A549 (cell line): ENCODE measurements around the gene CSMD2. TPM values are rescaled to one million over a fixed set of nuclear protein-coding genes. Genes with fewer than 3 reads are reported as not detected.

Experiments
- ATAC-seq, 2 experiments: fragments of 200-7000 bp in 1 of 2; fragments of >200 bp in 1 of 2; cut with Nextera tagmentation in 1 of 2; cut with Tn5 transposase in 1 of 2; 3 replicates each; pipeline versions ENCODE4 v1.8.0 to v1.9.1; 2018 to 2020; ENCODE audit warnings: mild to moderate bottlenecking in 1 of 2, moderate library complexity in 1 of 2
- CTCF ChIA-PET: fragments of 300-600 bp; sonication (Branson Sonifier 250); formaldehyde crosslinking; extraction: SDS; loops from one replicate; lab custom pipeline; 2021; ENCODE audit warnings: antibody characterized with exemption, inconsistent platforms; lab: Yijun Ruan, JAX
- POLR2A ChIA-PET: fragments of 350-600 bp; formaldehyde crosslinking; extraction: SDS; loops from one replicate; lab custom pipeline; 2021; ENCODE audit warnings: antibody characterized with exemption, inconsistent platforms; lab: Yijun Ruan, JAX
- DNase-seq, 2 experiments: peaks; one replicate each; pipeline versions ENCODE4 v3.0.0 to v3.0.0-alpha.2; 2011 to 2016; ENCODE audit warnings: low read depth in 1 of 2, low spot score in 1 of 2
- FAIRE-seq: peaks from 2 replicates; lab custom pipeline; 2011; peaks lifted over from hg19 to GRCh38; lab: Jason Lieb, UNC
- H3K27ac ChIP-seq, 2 experiments: fragments of >200 bp; sonication (Bioruptor Twin); formaldehyde crosslinking; 3 replicates each; pipeline ENCODE4 v1.5.1; 2016 to 2017
- H3K4me1 ChIP-seq: fragments of >200 bp; sonication (Bioruptor Twin); formaldehyde crosslinking; 3 replicates; pipeline ENCODE4 v1.6.1; 2016
- H3K4me2 ChIP-seq: fragments of >200 bp; sonication (Bioruptor Twin); formaldehyde crosslinking; 3 replicates; pipeline ENCODE4 v1.6.1; 2016
- H3K4me3 ChIP-seq: fragments of >200 bp; sonication (Bioruptor Twin); formaldehyde crosslinking; 3 replicates; pipeline ENCODE4 v1.5.1; 2016
- H3K9me3 ChIP-seq: fragments of >200 bp; sonication (Bioruptor Twin); formaldehyde crosslinking; 3 replicates; pipeline ENCODE4 v1.6.1; 2016
- ATOH8 ChIP-seq: fragments of 250-450 bp; sonication (Bioruptor Pico); IDR thresholded peaks from 2 replicates; pipeline ENCODE4 v1.5.0; 2020; ENCODE audit warnings: low read depth, mild to moderate bottlenecking, moderate library complexity
- CHD2 ChIP-seq: fragments of 150-350 bp; IDR thresholded peaks from 2 replicates; pipeline ENCODE4 v1.6.1; 2014; ENCODE audit warnings: low read length; ENCODE audit not compliant: partially characterized antibody
- CTCF ChIP-seq: fragments of >200 bp; sonication (Bioruptor Twin); formaldehyde crosslinking; IDR thresholded peaks from 3 replicates; pipeline ENCODE4 v1.5.1; 2016
- EHF ChIP-seq: fragments of 250-450 bp; sonication (Bioruptor Pico); IDR thresholded peaks from 2 replicates; pipeline ENCODE4 v1.5.0; 2020; ENCODE audit warnings: mild to moderate bottlenecking
- ELK1 ChIP-seq: fragments of 150-350 bp; IDR thresholded peaks from 2 replicates; pipeline ENCODE4 v1.6.1; 2014; ENCODE audit warnings: low read depth, mild to moderate bottlenecking, low read length
- ESRRA ChIP-seq: fragments of 150-350 bp; IDR thresholded peaks from 2 replicates; pipeline ENCODE4 v1.6.1; 2014; ENCODE audit warnings: mild to moderate bottlenecking, low read length, borderline replicate concordance
- HOXA7 ChIP-seq: fragments of 250-450 bp; sonication (Bioruptor Pico); IDR thresholded peaks from 2 replicates; pipeline ENCODE4 v1.5.0; 2020; ENCODE audit warnings: mild to moderate bottlenecking, moderate library complexity
- HOXB13 ChIP-seq: fragments of 250-450 bp; sonication (Bioruptor Pico); IDR thresholded peaks from 2 replicates; pipeline ENCODE4 v1.5.0; 2020; ENCODE audit warnings: low read depth, mild to moderate bottlenecking, moderate library complexity
- HOXB5 ChIP-seq: fragments of 250-450 bp; sonication (Bioruptor Pico); IDR thresholded peaks from 2 replicates; pipeline ENCODE4 v1.5.0; 2020; ENCODE audit warnings: mild to moderate bottlenecking, moderate library complexity
- KDM1A ChIP-seq: fragments of 200-600 bp; sonication (generic); IDR thresholded peaks from 2 replicates; pipeline ENCODE4 v1.6.1; 2016; ENCODE audit warnings: low read depth, mild to moderate bottlenecking
- NPAS2 ChIP-seq: fragments of 250-450 bp; sonication (Bioruptor Pico); IDR thresholded peaks from 2 replicates; pipeline ENCODE4 v1.8.0; 2022; ENCODE audit warnings: mild to moderate bottlenecking, moderate library complexity, borderline replicate concordance
- RFX5 ChIP-seq: fragments of 450-650 bp; IDR thresholded peaks from 2 replicates; pipeline ENCODE4 v1.7.1; 2014; ENCODE audit warnings: antibody characterized with exemption, mild to moderate bottlenecking, moderate library complexity
- RNF2 ChIP-seq: fragments of 200-600 bp; sonication (generic); IDR thresholded peaks from 2 replicates; pipeline ENCODE4 v1.6.1; 2016; ENCODE audit warnings: low read depth, mild to moderate bottlenecking, antibody characterized with exemption, moderate library complexity, borderline replicate concordance
- SMC3 ChIP-seq: fragments of >200 bp; sonication (Bioruptor Twin); formaldehyde crosslinking; IDR thresholded peaks from 3 replicates; pipeline ENCODE4 v1.6.1; 2018; ENCODE audit warnings: inconsistent platforms
- SREBF2 ChIP-seq: fragments of 450-650 bp; IDR thresholded peaks from 2 replicates; pipeline ENCODE4 v1.6.1; 2014; ENCODE audit warnings: mild to moderate bottlenecking, moderate library complexity
- TFCP2L1 ChIP-seq: fragments of 250-450 bp; sonication (Bioruptor Pico); IDR thresholded peaks from 2 replicates; pipeline ENCODE4 v1.5.0; 2021; ENCODE audit warnings: mild to moderate bottlenecking
- TP53 ChIP-seq: fragments of 250-450 bp; sonication (Bioruptor Pico); IDR thresholded peaks from 2 replicates; pipeline ENCODE4 v1.5.0; 2021; ENCODE audit warnings: mild to moderate bottlenecking, moderate library complexity
- ZNF302 ChIP-seq: fragments of 250-450 bp; sonication (Bioruptor Pico); IDR thresholded peaks from 2 replicates; pipeline ENCODE4 v1.9.0; 2021; ENCODE audit warnings: inconsistent platforms, mild to moderate bottlenecking, moderate library complexity
- WGBS: methylation state at CpG from one replicate; pipeline ENCODE4 v1.1.6; 2017; ENCODE audit errors: missing lambda C conversion rate; 5-methylcytosine and 5-hydroxymethylcytosine counted together
- polyA plus RNA-seq, 4 experiments: library from polyadenylated mRNA; depleted of rRNA in 3 of 4; stranded (reverse); fragments of >200 nt; fragmentation: RNase III in 1 of 4; extraction: RNeasy Plus Mini Kit Qiagen cat#74134 plus additional on column Dnase treatment in 1 of 4; gene quantifications; 2 replicates in 3 of 4; 3 replicates in 1 of 4; pipeline ENCODE4 v1.2.3, GENCODE V29; 2011 to 2017
- TF ChIP-seq, protein P1 (sequence below): fragments of 200-600 bp; sonication (generic); IDR thresholded peaks from 2 replicates; pipeline ENCODE4 v1.6.1; 2016; ENCODE audit warnings: antibody characterized with exemption, mild to moderate bottlenecking, moderate library complexity
- TF ChIP-seq, protein P2 (sequence below): IDR thresholded peaks from 2 replicates; pipeline ENCODE4 v1.6.1; 2012; ENCODE audit warnings: low read depth, borderline replicate concordance

Gene CSMD2
- polyA plus RNA-seq, 2 of the 4 experiments (the other 2 are of a cell fraction): not detected

DNA sequence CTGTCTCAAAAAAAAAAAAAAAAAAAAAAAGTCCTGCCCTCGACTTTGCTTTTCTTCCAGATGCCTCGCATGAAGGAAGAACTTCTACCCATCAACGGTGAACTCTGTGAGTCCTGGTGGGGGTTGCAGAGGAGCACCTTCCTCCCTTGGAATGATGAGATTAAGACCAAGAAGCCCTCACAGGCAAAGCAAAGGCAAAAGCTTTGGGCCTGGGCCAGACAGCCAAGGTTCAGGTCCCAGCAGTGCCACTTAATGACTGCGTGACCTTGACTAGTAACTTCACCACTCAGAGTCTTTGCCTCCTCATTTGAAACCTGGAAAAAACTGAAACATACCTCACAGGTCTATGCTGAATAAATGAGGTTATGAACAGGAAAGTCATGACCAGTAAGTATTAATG, 637.1 kb downstream of the CSMD2 start:
- TF ChIP-seq TFCP2L1 (CRISPR knock-in tag) (no peak), RFX5 (no peak), RNF2 (no peak), ATOH8 (CRISPR knock-in tag) (no peak), ELK1 (no peak), HOXB5 (CRISPR knock-in tag) (no peak)
- Histone ChIP-seq H3K4me1 (no peaks in the 10 kb centered on the region), H3K4me2 (no peak overlapping the region), H3K4me3 (no peak overlapping the region), H3K9me3 (no peaks in the 10 kb centered on the region), H3K27ac (no peak overlapping the region)
- POLR2A ChIA-PET: no interaction called here
- DNase-seq (no peak), ATAC-seq (no peak), FAIRE-seq (no peak)
- CTCF ChIA-PET: no interaction called here
- 39% methylated on average over 4 of the region's 4 CpGs for WGBS

GRCh38 chr1:33524586-33524985, 640.4 kb downstream of the CSMD2 start:
- Histone ChIP-seq H3K4me3 (no peak overlapping the region), H3K4me1 (no peaks in the 10 kb centered on the region), H3K27ac (no peak overlapping the region), H3K4me2 (no peak overlapping the region), H3K9me3 (no peaks in the 10 kb centered on the region)
- FAIRE-seq (no peak), DNase-seq (no peak), ATAC-seq (no peak)
- POLR2A ChIA-PET: no interaction called here
- CTCF ChIA-PET: no interaction called here
- 0% methylated on average over 1 of the region's 3 CpGs for WGBS
- TF ChIP-seq RNF2 (no peak), CTCF (no peak), TP53 (no peak), SREBF2 (no peak), RFX5 (no peak), HOXA7 (CRISPR knock-in tag) (no peak), CHD2 (no peak), NPAS2 (CRISPR knock-in tag) (no peak), ZNF302 (CRISPR knock-in tag) (no peak), SMC3 (no peak), EHF (CRISPR knock-in tag) (no peak), KDM1A (no peak), HOXB13 (no peak), ESRRA (no peak)
- TF ChIP-seq, protein P1, sequence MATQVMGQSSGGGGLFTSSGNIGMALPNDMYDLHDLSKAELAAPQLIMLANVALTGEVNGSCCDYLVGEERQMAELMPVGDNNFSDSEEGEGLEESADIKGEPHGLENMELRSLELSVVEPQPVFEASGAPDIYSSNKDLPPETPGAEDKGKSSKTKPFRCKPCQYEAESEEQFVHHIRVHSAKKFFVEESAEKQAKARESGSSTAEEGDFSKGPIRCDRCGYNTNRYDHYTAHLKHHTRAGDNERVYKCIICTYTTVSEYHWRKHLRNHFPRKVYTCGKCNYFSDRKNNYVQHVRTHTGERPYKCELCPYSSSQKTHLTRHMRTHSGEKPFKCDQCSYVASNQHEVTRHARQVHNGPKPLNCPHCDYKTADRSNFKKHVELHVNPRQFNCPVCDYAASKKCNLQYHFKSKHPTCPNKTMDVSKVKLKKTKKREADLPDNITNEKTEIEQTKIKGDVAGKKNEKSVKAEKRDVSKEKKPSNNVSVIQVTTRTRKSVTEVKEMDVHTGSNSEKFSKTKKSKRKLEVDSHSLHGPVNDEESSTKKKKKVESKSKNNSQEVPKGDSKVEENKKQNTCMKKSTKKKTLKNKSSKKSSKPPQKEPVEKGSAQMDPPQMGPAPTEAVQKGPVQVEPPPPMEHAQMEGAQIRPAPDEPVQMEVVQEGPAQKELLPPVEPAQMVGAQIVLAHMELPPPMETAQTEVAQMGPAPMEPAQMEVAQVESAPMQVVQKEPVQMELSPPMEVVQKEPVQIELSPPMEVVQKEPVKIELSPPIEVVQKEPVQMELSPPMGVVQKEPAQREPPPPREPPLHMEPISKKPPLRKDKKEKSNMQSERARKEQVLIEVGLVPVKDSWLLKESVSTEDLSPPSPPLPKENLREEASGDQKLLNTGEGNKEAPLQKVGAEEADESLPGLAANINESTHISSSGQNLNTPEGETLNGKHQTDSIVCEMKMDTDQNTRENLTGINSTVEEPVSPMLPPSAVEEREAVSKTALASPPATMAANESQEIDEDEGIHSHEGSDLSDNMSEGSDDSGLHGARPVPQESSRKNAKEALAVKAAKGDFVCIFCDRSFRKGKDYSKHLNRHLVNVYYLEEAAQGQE: no peak
- TF ChIP-seq, protein P2, sequence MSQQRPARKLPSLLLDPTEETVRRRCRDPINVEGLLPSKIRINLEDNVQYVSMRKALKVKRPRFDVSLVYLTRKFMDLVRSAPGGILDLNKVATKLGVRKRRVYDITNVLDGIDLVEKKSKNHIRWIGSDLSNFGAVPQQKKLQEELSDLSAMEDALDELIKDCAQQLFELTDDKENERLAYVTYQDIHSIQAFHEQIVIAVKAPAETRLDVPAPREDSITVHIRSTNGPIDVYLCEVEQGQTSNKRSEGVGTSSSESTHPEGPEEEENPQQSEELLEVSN: no peak
